Measurements from ENCODE around the gene EML5.
A peak's percentile ranks its signal among the peaks of the same experiment; 100 is the strongest.

Gene EML5

DNA sequence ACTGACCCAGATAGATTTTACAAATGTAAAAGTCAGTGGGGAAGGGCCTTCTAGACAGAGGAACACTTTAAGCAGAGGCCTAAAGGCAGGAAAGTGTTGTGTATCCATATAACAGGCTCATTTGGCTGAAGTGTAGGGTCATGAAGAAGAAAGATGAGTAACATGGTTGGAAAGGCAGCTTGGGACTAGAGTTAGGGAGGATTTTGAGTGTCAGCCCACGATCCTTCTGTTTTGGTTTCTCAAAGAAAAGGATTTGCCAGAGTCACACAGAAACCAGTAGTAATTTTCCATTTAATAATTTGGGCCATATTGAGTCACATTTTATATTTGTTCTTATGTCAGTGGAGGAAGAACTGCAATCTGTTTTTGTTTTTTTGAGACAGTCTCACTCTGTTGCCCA, 153.5 kb downstream of the EML5 start:
- DNase-seq: no peak
- Mint-ChIP-seq H3K27me3 (no peaks in the 10 kb centered on the region), H3K4me1 (no peaks in the 10 kb centered on the region), H3K4me3 (no peak overlapping the region), H3K9me3 (peaks cover 15% of the 10 kb centered on the region), H3K36me3 (peaks cover 6% of the 10 kb centered on the region), H3K27ac (no peak overlapping the region)
- CTCF ChIA-PET: no interaction called here

DNA sequence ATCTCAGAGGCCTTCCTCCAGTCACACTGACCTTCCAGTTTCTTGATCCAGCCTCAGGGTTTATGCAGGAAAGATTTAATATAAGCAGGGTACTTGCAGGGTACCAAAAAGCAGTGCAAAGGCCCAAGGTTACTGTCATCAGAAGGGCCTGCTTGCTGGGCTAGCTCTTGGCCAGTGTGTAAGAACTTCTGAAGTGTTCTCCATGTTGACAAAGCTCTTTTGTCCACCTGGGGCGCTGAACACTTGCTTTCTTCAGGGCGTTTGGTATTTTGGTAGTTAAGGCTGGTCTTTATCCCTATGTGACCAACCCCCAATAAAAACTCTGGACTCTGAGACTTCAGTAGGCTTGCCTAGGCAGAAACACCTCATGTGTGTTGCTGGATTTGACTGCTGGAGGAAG, 160.2 kb downstream of the EML5 start:
- Mint-ChIP-seq H3K4me3 (no peak overlapping the region), H3K4me1 (no peaks in the 10 kb centered on the region), H3K27me3 (no peaks in the 10 kb centered on the region), H3K27ac (no peak overlapping the region), H3K9me3 (no peaks in the 10 kb centered on the region), H3K36me3 (no peaks in the 10 kb centered on the region)
- CTCF ChIA-PET: no interaction called here
- no peak for DNase-seq

DNA sequence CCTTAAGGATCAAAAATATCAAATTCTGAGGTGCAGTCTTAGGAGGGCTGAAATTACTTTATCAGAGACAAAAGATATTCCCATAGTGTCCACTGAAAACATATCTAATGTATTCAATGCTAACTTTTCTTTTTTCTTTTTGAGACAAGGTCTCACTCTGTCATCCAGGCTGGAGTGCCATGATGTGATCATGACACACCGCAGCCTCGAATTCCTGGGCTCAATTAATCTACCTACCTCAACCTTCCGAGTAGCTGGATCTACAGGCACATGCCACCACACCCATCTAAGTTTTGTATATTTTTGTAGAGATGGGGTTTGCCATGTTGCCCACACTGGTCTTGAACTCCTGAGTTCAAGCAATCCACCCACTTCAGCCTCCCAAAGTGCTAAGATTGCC, 161.7 kb downstream of the EML5 start:
- CTCF ChIA-PET: no interaction called here
- Mint-ChIP-seq H3K4me1 (no peaks in the 10 kb centered on the region), H3K27ac (no peak overlapping the region), H3K4me3 (no peak overlapping the region), H3K36me3 (no peaks in the 10 kb centered on the region), H3K9me3 (no peaks in the 10 kb centered on the region), H3K27me3 (no peaks in the 10 kb centered on the region)
- no peak for DNase-seq

DNA sequence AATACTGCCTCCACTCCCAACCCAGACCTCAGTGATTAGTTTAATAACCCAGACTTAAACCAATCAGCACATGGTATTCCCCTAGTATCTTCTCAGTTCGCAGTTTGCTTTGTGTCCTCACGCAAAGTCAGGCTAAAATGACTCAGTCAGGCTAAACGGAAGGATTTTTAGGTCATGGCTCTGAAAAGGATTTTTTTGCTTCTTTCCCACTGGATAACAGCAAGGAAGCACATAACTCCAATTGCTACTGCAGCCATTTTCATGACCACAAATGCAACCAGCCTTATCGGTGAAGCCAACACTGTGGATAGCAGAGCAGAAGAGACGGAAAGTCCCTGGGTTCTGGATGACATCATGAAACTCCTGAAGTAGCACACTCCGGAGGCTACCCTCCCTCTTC, 162.2 kb downstream of the EML5 start:
- no peak overlapping the region for H3K27ac Mint-ChIP-seq
- no peak overlapping the region for H3K4me3 Mint-ChIP-seq
- H3K27me3 Mint-ChIP-seq: no peaks in the 10 kb centered on the region
- DNase-seq: no peak
- H3K4me1 Mint-ChIP-seq: no peaks in the 10 kb centered on the region
- H3K9me3 Mint-ChIP-seq: no peaks in the 10 kb centered on the region
- no peaks in the 10 kb centered on the region for H3K36me3 Mint-ChIP-seq
- CTCF ChIA-PET: no interaction called here

DNA sequence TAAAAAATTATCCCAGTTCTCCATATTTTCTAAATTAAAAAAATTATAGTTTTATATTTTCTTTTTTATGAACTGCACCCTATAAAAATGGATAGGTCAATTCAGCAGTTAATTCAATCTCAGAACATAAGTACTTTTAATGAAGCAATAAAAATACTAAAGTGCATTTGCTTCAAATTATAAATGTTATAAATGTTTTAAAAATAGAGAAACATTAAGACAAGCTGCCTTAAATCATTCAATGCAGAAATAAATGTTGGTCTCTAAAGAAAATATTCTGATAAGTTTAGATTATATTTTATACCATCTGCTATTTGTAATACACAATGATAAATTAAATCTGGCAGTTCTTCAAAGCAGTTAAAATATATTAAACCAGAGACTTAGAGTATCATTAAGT, 164.3 kb downstream of the EML5 start:
- no peak overlapping the region for H3K27ac Mint-ChIP-seq
- CTCF ChIA-PET: interaction anchor here (0.6 kb wide), 1 partner anchor 10 kb away, joined by 3 read pairs; no protein-coding TSS in a partner anchor
- no peaks in the 10 kb centered on the region for H3K36me3 Mint-ChIP-seq
- H3K27me3 Mint-ChIP-seq: no peaks in the 10 kb centered on the region
- no peak for DNase-seq
- H3K4me3 Mint-ChIP-seq: no peak overlapping the region
- H3K4me1 Mint-ChIP-seq: no peaks in the 10 kb centered on the region
- H3K9me3 Mint-ChIP-seq: no peaks in the 10 kb centered on the region

DNA sequence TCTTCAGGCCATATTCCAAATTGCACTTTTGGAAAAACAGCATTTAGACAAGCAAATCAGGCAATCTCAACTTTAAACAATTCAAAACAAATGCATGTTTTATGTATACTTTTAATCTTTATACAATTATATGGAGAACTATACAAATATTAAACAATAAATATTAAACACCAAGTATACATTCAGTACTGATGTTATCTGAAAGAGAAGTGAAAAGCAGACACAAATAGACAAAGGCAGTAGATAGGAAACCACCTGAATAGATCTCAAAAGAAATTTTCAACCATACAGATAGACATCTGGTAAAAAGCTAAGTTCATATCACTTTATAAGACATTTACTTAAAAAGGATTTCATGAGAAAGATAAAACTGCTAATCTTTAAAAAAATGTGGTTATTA, 164.7 kb downstream of the EML5 start:
- Mint-ChIP-seq H3K4me3 (no peak overlapping the region), H3K36me3 (no peaks in the 10 kb centered on the region), H3K27me3 (no peaks in the 10 kb centered on the region), H3K4me1 (no peaks in the 10 kb centered on the region), H3K9me3 (no peaks in the 10 kb centered on the region), H3K27ac (no peak overlapping the region)
- no peak for DNase-seq
- CTCF ChIA-PET: no interaction called here

DNA sequence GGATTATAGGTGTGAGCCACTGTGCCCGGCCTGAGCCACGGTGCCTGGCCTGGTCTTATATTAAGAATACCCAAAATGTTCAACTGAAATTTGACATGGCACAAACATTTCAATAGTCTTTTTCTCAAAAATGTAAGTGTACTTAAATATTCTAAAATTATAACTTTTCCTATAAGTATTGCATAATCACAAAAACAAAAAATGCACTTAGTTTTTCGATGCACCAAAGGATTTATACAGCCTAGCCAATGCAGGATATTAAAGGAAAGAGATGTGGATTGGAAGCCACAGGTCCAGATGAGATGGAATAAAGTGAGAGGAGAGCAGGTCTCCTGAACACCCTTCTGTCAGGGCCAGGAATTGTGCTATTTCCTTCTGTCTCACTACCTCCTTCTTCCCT, 167.1 kb downstream of the EML5 start:
- no peak overlapping the region for H3K4me3 Mint-ChIP-seq
- H3K27me3 Mint-ChIP-seq: no peaks in the 10 kb centered on the region
- H3K27ac Mint-ChIP-seq: no peak overlapping the region
- no peaks in the 10 kb centered on the region for H3K9me3 Mint-ChIP-seq
- no peaks in the 10 kb centered on the region for H3K4me1 Mint-ChIP-seq
- H3K36me3 Mint-ChIP-seq: no peaks in the 10 kb centered on the region
- CTCF ChIA-PET: no interaction called here
- no peak for DNase-seq

DNA sequence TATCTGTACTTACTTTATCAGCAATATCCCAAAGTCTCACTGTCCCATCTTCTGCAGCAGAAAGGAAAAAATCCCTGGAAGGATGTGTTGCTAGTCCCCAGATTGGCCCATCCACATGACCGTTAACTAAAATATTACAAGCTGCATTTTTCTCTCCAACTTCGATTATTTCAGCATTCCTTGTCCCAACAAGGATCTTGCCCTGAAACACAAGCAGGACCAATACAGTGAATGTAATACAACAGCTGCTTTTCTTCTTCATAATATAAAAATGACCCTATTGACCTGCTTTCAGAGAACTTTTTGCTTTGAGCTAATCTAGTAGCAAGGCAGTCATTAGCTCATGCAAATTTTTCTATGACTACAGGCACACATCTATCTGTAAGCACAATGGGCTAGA, 171.7 kb downstream of the EML5 start:
- peak overlapping the region; percentile 60 for H3K27ac Mint-ChIP-seq
- H3K27me3 Mint-ChIP-seq: no peaks in the 10 kb centered on the region
- no peak overlapping the region for H3K4me3 Mint-ChIP-seq
- H3K4me1 Mint-ChIP-seq: no peaks in the 10 kb centered on the region
- H3K9me3 Mint-ChIP-seq: no peaks in the 10 kb centered on the region
- CTCF ChIA-PET: no interaction called here
- DNase-seq: no peak
- H3K36me3 Mint-ChIP-seq: peaks cover 4% of the 10 kb centered on the region

DNA sequence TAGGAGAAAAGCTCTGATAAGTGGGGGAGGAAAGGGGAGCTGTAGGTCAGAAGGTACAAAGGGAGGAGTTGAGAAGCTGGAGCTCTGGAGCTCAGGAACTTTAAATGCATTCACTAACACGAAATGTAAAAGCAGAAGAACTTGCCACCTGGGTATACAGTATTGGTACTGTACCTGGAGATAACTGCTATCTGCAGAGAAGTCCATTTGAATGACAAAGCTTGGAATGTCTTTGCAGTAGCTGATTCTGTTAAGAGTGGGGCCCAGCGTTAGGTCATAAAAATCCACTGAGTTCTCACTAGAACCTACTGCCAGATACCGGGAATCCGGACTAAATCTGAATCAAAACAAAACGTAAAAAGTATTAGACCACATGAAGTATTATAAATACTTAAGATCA, 174.3 kb downstream of the EML5 start:
- H3K36me3 Mint-ChIP-seq: peaks cover 6% of the 10 kb centered on the region
- CTCF ChIA-PET: no interaction called here
- no peaks in the 10 kb centered on the region for H3K9me3 Mint-ChIP-seq
- peaks cover 4% of the 10 kb centered on the region for H3K4me1 Mint-ChIP-seq
- no peak for DNase-seq
- H3K27ac Mint-ChIP-seq: no peak overlapping the region
- no peak overlapping the region for H3K4me3 Mint-ChIP-seq
- H3K27me3 Mint-ChIP-seq: no peaks in the 10 kb centered on the region

DNA sequence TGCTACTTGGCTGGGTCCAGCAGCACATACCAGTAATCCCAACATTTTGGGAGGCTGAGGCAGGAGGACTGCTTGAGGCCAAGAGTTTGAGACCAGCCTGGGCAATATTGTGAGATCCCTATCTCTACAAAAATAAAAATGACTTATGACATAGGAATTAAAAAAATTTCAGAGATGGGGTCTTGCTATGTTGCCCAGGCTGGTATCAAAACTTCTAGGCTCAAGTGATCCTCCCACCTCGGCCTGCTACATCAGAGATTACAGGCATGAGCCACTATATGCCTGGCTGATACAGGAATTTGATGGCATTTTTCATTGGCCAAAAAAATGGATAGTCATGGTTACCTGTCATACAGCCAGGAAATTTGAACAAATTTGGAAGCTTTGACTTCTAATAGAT, 175.3 kb downstream of the EML5 start:
- Mint-ChIP-seq H3K27ac (no peak overlapping the region), H3K36me3 (peaks cover 11% of the 10 kb centered on the region), H3K4me3 (no peak overlapping the region), H3K27me3 (no peaks in the 10 kb centered on the region), H3K9me3 (no peaks in the 10 kb centered on the region), H3K4me1 (peaks cover 11% of the 10 kb centered on the region)
- no peak for DNase-seq
- CTCF ChIA-PET: no interaction called here

DNA sequence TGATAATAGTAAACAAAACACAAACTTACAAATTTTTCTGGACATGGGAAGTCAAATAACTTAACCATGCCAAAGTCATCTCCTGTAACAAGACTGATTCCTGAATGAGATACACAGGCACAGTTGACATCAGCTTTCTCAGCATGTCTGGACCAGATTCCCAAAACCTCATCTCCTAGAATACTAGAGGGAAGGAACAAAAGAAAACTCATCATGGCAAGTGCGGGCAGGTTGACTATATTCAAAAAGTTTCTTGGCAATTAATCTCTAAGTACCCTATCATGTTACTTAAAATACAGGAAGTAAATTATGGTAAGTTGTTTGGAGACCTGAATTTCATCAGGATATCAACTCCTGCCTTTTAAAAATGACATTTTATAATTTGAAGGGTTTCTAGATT, 176.1 kb downstream of the EML5 start:
- H3K27me3 Mint-ChIP-seq: no peaks in the 10 kb centered on the region
- no peak overlapping the region for H3K27ac Mint-ChIP-seq
- H3K9me3 Mint-ChIP-seq: no peaks in the 10 kb centered on the region
- H3K4me1 Mint-ChIP-seq: peaks cover 14% of the 10 kb centered on the region
- H3K36me3 Mint-ChIP-seq: peaks cover 14% of the 10 kb centered on the region
- DNase-seq: no peak
- CTCF ChIA-PET: no interaction called here
- H3K4me3 Mint-ChIP-seq: no peak overlapping the region

DNA sequence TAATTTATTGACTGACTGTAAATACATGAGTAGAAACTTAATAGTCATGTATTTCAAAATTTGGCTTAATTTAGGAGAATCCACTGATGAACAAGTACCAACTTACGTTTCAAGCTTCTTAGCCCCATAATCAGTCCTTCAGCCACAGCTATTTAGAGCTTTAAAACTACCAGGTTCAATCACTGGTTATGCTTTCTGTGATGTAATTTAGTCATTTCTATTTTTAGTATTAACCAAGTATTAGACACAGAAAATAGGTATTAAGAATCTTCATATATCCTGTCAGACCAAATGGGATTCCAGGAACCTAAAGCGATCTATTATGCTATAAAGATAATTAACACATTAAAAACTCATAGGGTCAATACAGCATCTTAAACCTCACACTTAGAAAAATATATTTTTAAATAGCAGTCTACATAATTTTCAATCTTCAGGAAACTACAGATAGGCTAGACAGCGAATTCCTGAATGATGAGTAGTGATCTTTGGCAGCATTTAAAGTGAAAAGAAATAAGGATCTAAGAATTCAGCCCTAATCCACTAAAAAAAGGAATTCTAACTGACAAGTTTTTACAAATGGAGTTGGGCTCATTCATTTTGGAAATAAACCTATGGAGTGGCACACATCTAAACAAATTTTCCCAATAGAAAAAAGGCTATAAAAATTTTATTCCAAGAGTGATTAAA, 178.4 kb downstream of the EML5 start:
- Mint-ChIP-seq H3K4me1 (peaks cover 14% of the 10 kb centered on the region), H3K4me3 (no peak overlapping the region), H3K27ac (no peak overlapping the region), H3K27me3 (no peaks in the 10 kb centered on the region), H3K36me3 (peaks cover 36% of the 10 kb centered on the region), H3K9me3 (no peaks in the 10 kb centered on the region)
- DNase-seq: no peak
- CTCF ChIA-PET: no interaction called here

DNA sequence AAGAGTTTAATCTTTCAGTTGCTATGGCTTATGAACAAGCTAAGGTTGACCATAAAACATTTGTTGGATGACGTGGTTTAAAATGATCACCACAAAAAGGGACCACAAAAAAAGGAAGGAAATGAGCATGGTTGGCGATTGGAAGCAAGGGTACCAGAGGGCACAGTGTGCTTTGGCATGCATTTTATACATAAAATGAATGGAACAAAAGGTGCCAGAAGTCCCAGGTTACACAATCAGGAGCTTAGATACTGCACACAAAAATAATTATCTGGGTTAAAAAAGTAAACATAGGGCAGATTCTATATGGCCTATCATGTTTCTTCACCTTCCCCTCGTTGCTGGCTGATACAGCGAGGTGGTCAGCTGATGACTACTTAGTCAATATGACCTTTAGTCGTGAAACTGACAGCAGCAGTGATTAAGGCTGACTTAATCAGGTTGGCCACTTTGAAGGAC, 179.2 kb downstream of the EML5 start:
- peaks cover 42% of the 10 kb centered on the region for H3K36me3 Mint-ChIP-seq
- no peaks in the 10 kb centered on the region for H3K27me3 Mint-ChIP-seq
- no peak for DNase-seq
- no peaks in the 10 kb centered on the region for H3K9me3 Mint-ChIP-seq
- H3K27ac Mint-ChIP-seq: no peak overlapping the region
- CTCF ChIA-PET: no interaction called here
- peaks cover 14% of the 10 kb centered on the region for H3K4me1 Mint-ChIP-seq
- no peak overlapping the region for H3K4me3 Mint-ChIP-seq

DNA sequence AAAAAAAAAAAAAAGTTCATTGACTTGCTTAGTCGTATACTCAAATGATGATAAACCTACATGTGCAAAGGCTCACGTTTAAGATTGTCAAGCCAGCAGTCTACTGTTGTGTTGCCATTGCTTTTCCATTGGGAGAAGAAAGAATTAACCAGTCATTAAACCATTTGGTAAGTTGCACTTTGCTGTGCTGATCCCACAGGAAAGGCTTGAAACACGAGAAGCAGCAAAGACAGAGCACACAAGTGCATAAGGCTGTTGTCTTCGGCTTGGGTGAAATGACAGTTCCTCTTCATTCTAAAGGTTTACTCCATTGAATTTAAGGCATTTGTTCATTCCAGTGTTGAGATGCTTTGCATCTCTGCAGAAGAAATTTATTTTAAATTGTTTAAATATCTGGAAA, 179.8 kb downstream of the EML5 start:
- Mint-ChIP-seq H3K36me3 (peaks cover 45% of the 10 kb centered on the region), H3K27me3 (no peaks in the 10 kb centered on the region), H3K27ac (no peak overlapping the region), H3K9me3 (no peaks in the 10 kb centered on the region), H3K4me3 (no peak overlapping the region), H3K4me1 (peaks cover 14% of the 10 kb centered on the region)
- no peak for DNase-seq
- CTCF ChIA-PET: no interaction called here

DNA sequence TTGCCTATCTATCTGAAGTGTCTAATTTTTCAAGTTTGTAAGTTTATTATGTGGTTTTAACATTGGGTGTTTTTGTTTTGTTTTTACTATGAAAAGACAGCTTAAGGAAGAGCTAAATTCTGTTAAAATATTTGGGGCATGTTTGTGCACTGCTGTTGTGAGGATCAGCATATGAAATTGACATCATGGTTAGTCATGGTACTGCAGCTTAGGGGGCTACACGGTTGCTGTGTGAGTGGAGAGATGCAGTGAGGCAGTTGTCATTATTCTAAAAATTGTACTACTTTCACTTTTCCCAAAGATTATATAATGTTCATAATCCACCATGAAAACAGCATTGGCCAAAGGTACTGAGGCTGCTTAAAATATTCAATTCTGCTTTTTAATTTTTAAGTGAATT, 180.9 kb downstream of the EML5 start:
- no peak for DNase-seq
- Mint-ChIP-seq H3K36me3 (peaks cover 54% of the 10 kb centered on the region), H3K4me1 (peaks cover 14% of the 10 kb centered on the region), H3K27ac (no peak overlapping the region), H3K4me3 (no peak overlapping the region), H3K9me3 (no peaks in the 10 kb centered on the region), H3K27me3 (no peaks in the 10 kb centered on the region)
- CTCF ChIA-PET: no interaction called here

DNA sequence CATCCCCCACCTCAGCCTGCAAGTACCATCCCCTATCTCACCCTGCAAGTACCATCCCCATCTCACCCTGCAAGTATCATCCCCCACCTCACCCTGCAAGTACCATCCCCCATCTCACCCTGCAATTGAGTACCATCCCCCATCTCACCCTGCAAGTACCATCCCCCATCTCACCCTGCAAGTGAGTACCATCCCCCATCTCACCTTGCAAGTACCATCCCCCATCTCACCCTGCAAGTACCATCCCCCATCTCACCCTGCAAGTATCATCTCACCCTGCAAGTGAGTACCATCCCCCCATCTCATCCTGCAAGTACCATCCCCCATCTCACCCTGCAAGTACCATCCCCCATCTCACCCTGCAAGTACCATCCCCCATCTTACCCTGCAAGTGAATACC, 184.9 kb downstream of the EML5 start:
- Mint-ChIP-seq H3K27me3 (no peaks in the 10 kb centered on the region), H3K4me3 (no peak overlapping the region), H3K27ac (no peak overlapping the region), H3K4me1 (peaks cover 16% of the 10 kb centered on the region), H3K9me3 (no peaks in the 10 kb centered on the region), H3K36me3 (peaks cover 62% of the 10 kb centered on the region)
- DNase-seq: no peak
- CTCF ChIA-PET: no interaction called here

All from activated naive CD4-positive, alpha-beta T cell treated with anti-CD3 and anti-CD28 coated beads, Interleukin-2, amount 10 ng/mL, durations not matched to agents 7 days and 5 days (primary cell).